ENCODE measurements around the gene TRIM39.

TRIM39 gene

GRCh38 chr6:30328397-30328796 is 1.7 kb downstream of the TRIM39 start:
- no peak for DNase-seq

- DNase-seq = no peak
Observed at GRCh38 chr6:30329331-30329730, 2.6 kb downstream of the TRIM39 start.

- DNase-seq = no peak
Observed at GRCh38 chr6:30331981-30332380, 5.3 kb downstream of the TRIM39 start.

- DNase-seq = no peak
Observed at GRCh38 chr6:30334075-30334783, 7.5 kb downstream of the TRIM39 start.

- DNase-seq = no peak
Observed at GRCh38 chr6:30340589-30341054, 13.9 kb downstream of the TRIM39 start.

GRCh38 chr6:30341218-30341617 is 14.5 kb downstream of the TRIM39 start:
- DNase-seq = no peak

GRCh38 chr6:30341728-30342127 is 15.0 kb downstream of the TRIM39 start:
- no peak for DNase-seq

GRCh38 chr6:30344191-30344867 is 17.6 kb downstream of the TRIM39 start:
- no peak for DNase-seq

GRCh38 chr6:30344868-30345671 is 18.3 kb downstream of the TRIM39 start, which contains the start of gene RPP21:
Gene RPP21, plus strand, starts transcription at chr6:30345156. Its CDS starts 16 bp downstream, at chr6:30345172.
- peak; percentile 65 for DNase-seq

GRCh38 chr6:30345852-30346251 is 19.1 kb downstream of the TRIM39 start:
- no peak for DNase-seq

- no peak for DNase-seq
Observed at GRCh38 chr6:30348957-30349356, 22.2 kb downstream of the TRIM39 start.

GRCh38 chr6:30349421-30350177 is 22.9 kb downstream of the TRIM39 start:
- no peak for DNase-seq

- DNase-seq = no peak
Observed at GRCh38 chr6:30350524-30350923, 23.8 kb downstream of the TRIM39 start.

GRCh38 chr6:30352550-30352949 is 25.8 kb downstream of the TRIM39 start:
- DNase-seq = no peak

- DNase-seq = no peak
Observed at GRCh38 chr6:30355281-30355680, 28.6 kb downstream of the TRIM39 start.

- no peak for DNase-seq
Observed at GRCh38 chr6:30356536-30356935, 29.8 kb downstream of the TRIM39 start.

GRCh38 chr6:30357678-30358540 is 31.2 kb downstream of the TRIM39 start:
- peak; percentile 84 for DNase-seq

- no peak for DNase-seq
Observed at GRCh38 chr6:30359276-30359675, 32.5 kb downstream of the TRIM39 start.

- DNase-seq = no peak
Observed at GRCh38 chr6:30360139-30360538, 33.4 kb downstream of the TRIM39 start.

GRCh38 chr6:30361661-30362060 is 34.9 kb downstream of the TRIM39 start:
- DNase-seq = no peak

GRCh38 chr6:30363459-30363858 is 36.7 kb downstream of the TRIM39 start:
- no peak for DNase-seq

- DNase-seq = no peak
Observed at GRCh38 chr6:30364591-30364990, 37.9 kb downstream of the TRIM39 start.
